HepG2 (cell line): ENCODE results near the gene KRT36. TPM values are rescaled to one million over a fixed set of nuclear protein-coding genes. Genes with fewer than 3 reads are reported as not detected.
A peak's percentile ranks its signal among the peaks of the same experiment; 100 is the strongest.

Experiments
- ATAC-seq: fragments of 200-7000 bp; cut with Tn5 transposase; 3 replicates; pipeline ENCODE4 v1.9.1; 2020; ENCODE audit warnings: mild to moderate bottlenecking, moderate library complexity
- Bru-seq: library from RNA; stranded (reverse); fragments of 400-500 nt; gene quantifications from one replicate; lab custom pipeline; 2021; lab: Mats Ljungman, UMichigan
- BruChase-seq, 2 experiments: library from RNA; stranded (reverse); fragments of 400-500 nt; gene quantifications; one replicate each; lab custom pipeline; 2021; lab: Mats Ljungman, UMichigan
- BruUV-seq: library from RNA; stranded (reverse); fragments of 400-500 nt; replicated peaks from 2 replicates; lab custom pipeline; 2021; lab: Mats Ljungman, UMichigan
- CTCF ChIA-PET: fragments of 300-600 bp; formaldehyde crosslinking; extraction: SDS; loops from one replicate; lab custom pipeline; 2021; ENCODE audit warnings: low total read pairs, inconsistent platforms, low intra/inter-chr PET ratio; lab: Yijun Ruan, JAX
- POLR2A ChIA-PET: fragments of 350-600 bp; sonication (Branson Sonifier 250); formaldehyde crosslinking; loops from one replicate; lab custom pipeline; 2020; ENCODE audit warnings: antibody characterized with exemption, inconsistent platforms; lab: Yijun Ruan, JAX
- DNase-seq: peaks from one replicate; pipeline ENCODE4 v3.0.0-alpha.2; 2015; ENCODE audit warnings: low spot score
- FAIRE-seq: peaks from 3 replicates; lab custom pipeline; 2011; peaks lifted over from hg19 to GRCh38; lab: Jason Lieb, UNC
- H2AFZ ChIP-seq: one replicate; pipeline ENCODE4 v1.6.1; 2011; ENCODE audit warnings: low read length, inconsistent platforms
- H3K27ac ChIP-seq: fragments of 300-600 bp; 3 replicates; pipeline ENCODE4 v1.8.0; 2011; ENCODE audit warnings: mixed run types, mild to moderate bottlenecking, mixed read lengths, low read length, inconsistent platforms; ENCODE audit not compliant: insufficient read depth; ENCODE audit errors: extremely low read length
- H3K27me3 ChIP-seq, 2 experiments: fragments of 200-600 bp in 1 of 2; 2 replicates in 1 of 2; 3 replicates in 1 of 2; pipeline versions ENCODE4 v1.6.0 to v1.8.0; 2011; ENCODE audit warnings: low read length in 2 of 2, mild to moderate bottlenecking in 2 of 2, moderate library complexity in 2 of 2, inconsistent platforms in 1 of 2; ENCODE audit not compliant: insufficient read depth in 2 of 2, control insufficient read depth in 1 of 2
- H3K36me3 ChIP-seq, 2 experiments: fragments of 200-600 bp in 1 of 2; replicated peaks in 1 of 2; 2 replicates in 1 of 2; 3 replicates in 1 of 2; pipeline versions ENCODE4 v1.5.1 to v1.8.0; 2011; ENCODE audit warnings: low read length in 2 of 2, inconsistent platforms in 1 of 2; ENCODE audit not compliant: insufficient read depth in 2 of 2, control insufficient read depth in 1 of 2
- H3K4me1 ChIP-seq: 2 replicates; pipeline ENCODE4 v1.5.1; 2012; ENCODE audit warnings: low read length, inconsistent platforms; ENCODE audit not compliant: insufficient read depth
- H3K4me2 ChIP-seq: 2 replicates; pipeline ENCODE4 v1.6.0; 2011; ENCODE audit warnings: low read depth, low read length, inconsistent platforms
- H3K4me3 ChIP-seq, 3 experiments: fragments of 200-600 bp in 1 of 3; sonication (generic), shearing (Covaris generic) in 1 of 3; replicated peaks in 1 of 3; 2 replicates each; pipeline ENCODE4 v1.5.1; 2011 to 2016; ENCODE audit warnings: low read length in 3 of 3, inconsistent platforms in 2 of 3, low read depth in 2 of 3, mild to moderate bottlenecking in 2 of 3, control low read depth in 1 of 3, mixed read lengths in 1 of 3; ENCODE audit not compliant: insufficient read depth in 1 of 3
- H3K79me2 ChIP-seq: one replicate; pipeline ENCODE4 v1.6.1; 2011; ENCODE audit warnings: low read length, inconsistent platforms; ENCODE audit not compliant: insufficient read depth
- H3K9ac ChIP-seq: 2 replicates; pipeline ENCODE4 v1.6.0; 2011; ENCODE audit warnings: mild to moderate bottlenecking, low read depth, low read length, inconsistent platforms; ENCODE audit not compliant: insufficient read depth
- H3K9me3 ChIP-seq: 2 replicates; pipeline ENCODE4 v1.5.1; 2012; ENCODE audit warnings: mild to moderate bottlenecking, low read length
- H4K20me1 ChIP-seq: 2 replicates; pipeline ENCODE4 v1.6.0; 2011; ENCODE audit warnings: inconsistent platforms, mild to moderate bottlenecking, low read length, moderate library complexity; ENCODE audit not compliant: insufficient read depth
- SMYD3 ChIP-seq: sonication (generic); formaldehyde crosslinking; IDR thresholded peaks from 2 replicates; pipeline ENCODE4 v1.8.1; 2023; ENCODE audit warnings: mild to moderate bottlenecking, missing genetic modification reagents
- ZNF687 ChIP-seq: sonication (generic); formaldehyde crosslinking; IDR thresholded peaks from 2 replicates; pipeline ENCODE4 v1.5.1; 2020; ENCODE audit warnings: mild to moderate bottlenecking, missing genetic modification reagents, moderate library complexity
- whole genome bisulfite sequencing: methylation state at CpG from one replicate; pipeline ENCODE4 v1.1.6; 2017; ENCODE audit warnings: low lambda C conversion rate; 5-methylcytosine and 5-hydroxymethylcytosine counted together
- in situ Hi-C: cut with HindIII; loops from 2 replicates; pipeline ENCODE4 v1.10.0; 2017; ENCODE audit warnings: low pct_unique_long_range_greater_than_20kb; ENCODE audit not compliant: extremely low pct_ligation_motif_present
- intact Hi-C: fragments of 100-400 bp; cut with micrococcal nuclease; formaldehyde crosslinking; loops from one replicate; pipeline ENCODE4 v1.10.0; 2022; ENCODE audit not compliant: unreplicated experiment
- long read RNA-seq, 2 experiments: library from RNA in 1 of 2; library from polyadenylated mRNA in 1 of 2; stranded (forward) in 1 of 2; unstranded in 1 of 2; transcript quantifications; one replicate each; pipeline ENCODE4 v2.0.0, GENCODE V29; 2019 to 2022
- polyA minus RNA-seq, 3 experiments: library from RNA; depleted of rRNA, polyadenylated mRNA; stranded (reverse); fragments of >200 nt; gene quantifications; 2 replicates each; pipeline ENCODE4 v1.2.3, GENCODE V29; 2011; ENCODE audit warnings: low replicate concordance in 1 of 3
- polyA plus RNA-seq, 8 experiments: library from polyadenylated mRNA; depleted of rRNA in 3 of 8; stranded (reverse) in 7 of 8; unstranded in 1 of 8; fragments of >200 nt; fragmentation: Illumina TruSeq in 4 of 8; extraction: Trizol in 4 of 8; gene quantifications; 2 replicates each; pipeline versions ENCODE4 v1.2.1 to v1.2.3, GENCODE V29; 2011 to 2016; ENCODE audit warnings: low read depth in 4 of 8, missing spikeins in 1 of 8, mixed read lengths in 1 of 8; ENCODE audit not compliant: insufficient read depth in 1 of 8
- total RNA-seq, 5 experiments: library from RNA; depleted of rRNA; stranded (reverse); fragments of >200 nt; fragmentation: Illumina TruSeq; extraction: Trizol; gene quantifications; 2 replicates each; pipeline ENCODE4 v1.2.3, GENCODE V29; 2016; ENCODE audit warnings: low read depth in 1 of 5

KRT36 gene
- total RNA-seq (2016; rRNA removed; fragmentation: Illumina TruSeq; extraction: Trizol) (not detected in 2 replicates), polyA plus RNA-seq (2011; rRNA removed) (not detected in 2 replicates), polyA minus RNA-seq (2011; rRNA and poly(A)+ RNA removed; ENCODE audit: low replicate concordance) (not detected in 2 replicates), Bru-seq, nascent RNA (not detected), BruChase-seq, experiment 1, labeled RNA remaining after a 6-hour chase (not detected), BruChase-seq, experiment 2, labeled RNA remaining after a 2-hour chase (not detected)
- not detected in 2 replicates for total RNA-seq (2016; cell fraction: cytosol; rRNA removed; fragmentation: Illumina TruSeq; extraction: Trizol; ENCODE audit: low read depth)
- not detected in 2 replicates for total RNA-seq (2016; cell fraction: insoluble cytoplasmic fraction; rRNA removed; fragmentation: Illumina TruSeq; extraction: Trizol)
- total RNA-seq (2016; cell fraction: membrane; rRNA removed; fragmentation: Illumina TruSeq; extraction: Trizol): not detected in 2 replicates
- total RNA-seq (2016; cell fraction: nucleus; rRNA removed; fragmentation: Illumina TruSeq; extraction: Trizol): not detected in 2 replicates
- not detected in 2 replicates for polyA plus RNA-seq (2011; cell fraction: cytosol; rRNA removed)
- not detected in 2 replicates for polyA plus RNA-seq (2011; cell fraction: nucleus; rRNA removed)
- polyA plus RNA-seq (2012): not detected in 2 replicates
- polyA plus RNA-seq (2016; cell fraction: cytosol; fragmentation: Illumina TruSeq; extraction: Trizol; ENCODE audit: low read depth): not detected in 2 replicates
- polyA plus RNA-seq (2016; cell fraction: insoluble cytoplasmic fraction; fragmentation: Illumina TruSeq; extraction: Trizol; ENCODE audit: low read depth): not detected in 2 replicates
- polyA plus RNA-seq (2016; cell fraction: membrane; fragmentation: Illumina TruSeq; extraction: Trizol; ENCODE audit: low read depth): not detected in 2 replicates
- not detected in 2 replicates for polyA plus RNA-seq (2016; cell fraction: nucleus; fragmentation: Illumina TruSeq; extraction: Trizol; ENCODE audit: insufficient read depth, low read depth)
- polyA minus RNA-seq (2011; cell fraction: cytosol; rRNA and poly(A)+ RNA removed): not detected in 2 replicates
- polyA minus RNA-seq (2011; cell fraction: nucleus; rRNA and poly(A)+ RNA removed): not detected in 2 replicates
- long read RNA-seq, experiment 1: 0 reads
- long read RNA-seq, experiment 2: 0 reads

DNA sequence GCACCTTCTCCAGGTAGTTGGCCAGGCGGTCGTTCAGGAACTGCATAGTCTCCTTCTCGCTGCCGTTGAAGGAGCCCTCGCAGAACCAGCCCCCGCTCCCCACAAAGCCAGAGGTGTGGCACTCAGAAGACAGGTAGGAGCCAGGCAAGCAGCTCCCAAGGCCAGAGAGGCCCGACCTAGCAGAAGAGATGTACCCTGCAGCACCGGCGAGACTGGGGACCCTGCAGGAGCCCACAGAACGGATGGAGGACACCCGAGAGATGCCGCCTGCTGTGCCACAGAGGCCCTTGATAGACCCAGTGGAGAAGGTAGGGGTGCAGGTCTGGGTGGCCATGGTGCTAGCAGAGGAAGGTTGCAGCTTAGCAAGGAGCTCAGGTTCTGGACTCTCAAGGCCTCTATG is at the start of gene KRT36:
Gene KRT36, minus strand, starts transcription at position 380 of the 400 bp plus-strand sequence. Its CDS starts 46 bp downstream, at position 334.
- CTCF ChIA-PET: interaction anchor here (3.9 kb wide), 1 partner anchor 59 kb away, joined by 39 read pairs; no protein-coding TSS in a partner anchor
- Histone ChIP-seq H3K79me2 (no peaks in the 10 kb centered on the region), H3K4me3 (no peak within 1 kb of the TSS), H3K27ac (no peak within 1 kb of the TSS), H3K4me2 (no peak within 1 kb of the TSS), H3K36me3 (no peaks in the 10 kb centered on the region), H3K9ac (no peak within 1 kb of the TSS), H3K9me3 (no peaks in the 10 kb centered on the region), H3K27me3 (peaks cover 1 to 42% of the 10 kb centered on the region in 2 experiments; a peak in 4 of 5 replicates), H2AFZ (no peak within 1 kb of the TSS), H3K4me1 (peaks cover 12% of the 10 kb centered on the region), H4K20me1 (no peaks in the 10 kb centered on the region)
- WGBS: 38% methylated on average over 6 of the region's 12 CpGs
- intact Hi-C loops (no loop called here), in situ Hi-C loops (loop anchor here (5.0 kb wide), 1 partner anchor 58 kb away; no protein-coding TSS in a partner anchor)
- ATAC-seq (no peak), FAIRE-seq (no peak), DNase-seq (no peak)
- TF ChIP-seq ZNF687 (CRISPR knock-in tag) (0 out of 2 replicates have a peak, but pooled peaks have one; percentile 8), SMYD3 (CRISPR knock-in tag) (no peak)
- no TSS peak for BruUV-seq
- POLR2A ChIA-PET: no interaction called here
